C4-2B (cell line): Measurements from ENCODE around the gene GADD45B.

Experiments used
- ZFX ChIP-seq: fragments of 450-650 bp; IDR thresholded peaks from 2 replicates; pipeline ENCODE4 v1.6.1; 2017
- TF ChIP-seq, protein P1 (sequence below): fragments of 450-650 bp; conservative IDR thresholded peaks from 2 replicates; pipeline ENCODE4 v1.5.1; 2017; ENCODE audit warnings: mild to moderate bottlenecking

DNA sequence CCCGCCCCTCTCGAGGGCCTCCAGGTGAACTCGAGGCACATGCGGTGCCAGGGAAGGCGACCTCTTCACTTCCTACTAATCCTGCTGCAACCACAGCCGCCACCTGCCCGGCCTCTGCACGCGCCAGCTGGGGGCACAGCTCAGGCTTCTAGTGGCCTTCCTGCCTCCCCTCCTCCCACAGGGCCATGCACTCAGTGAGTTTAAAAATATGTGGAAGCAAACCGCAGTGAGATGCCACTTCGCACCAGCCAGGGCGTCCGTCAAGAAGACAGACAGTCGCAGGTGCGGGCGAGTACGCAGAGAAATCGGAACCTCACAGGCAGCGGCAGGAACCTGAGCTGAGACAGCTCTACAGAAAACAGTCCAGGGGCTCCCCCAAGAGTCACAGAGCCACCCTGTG, 29.5 kb upstream of the GADD45B start:
- TF ChIP-seq, protein P1, sequence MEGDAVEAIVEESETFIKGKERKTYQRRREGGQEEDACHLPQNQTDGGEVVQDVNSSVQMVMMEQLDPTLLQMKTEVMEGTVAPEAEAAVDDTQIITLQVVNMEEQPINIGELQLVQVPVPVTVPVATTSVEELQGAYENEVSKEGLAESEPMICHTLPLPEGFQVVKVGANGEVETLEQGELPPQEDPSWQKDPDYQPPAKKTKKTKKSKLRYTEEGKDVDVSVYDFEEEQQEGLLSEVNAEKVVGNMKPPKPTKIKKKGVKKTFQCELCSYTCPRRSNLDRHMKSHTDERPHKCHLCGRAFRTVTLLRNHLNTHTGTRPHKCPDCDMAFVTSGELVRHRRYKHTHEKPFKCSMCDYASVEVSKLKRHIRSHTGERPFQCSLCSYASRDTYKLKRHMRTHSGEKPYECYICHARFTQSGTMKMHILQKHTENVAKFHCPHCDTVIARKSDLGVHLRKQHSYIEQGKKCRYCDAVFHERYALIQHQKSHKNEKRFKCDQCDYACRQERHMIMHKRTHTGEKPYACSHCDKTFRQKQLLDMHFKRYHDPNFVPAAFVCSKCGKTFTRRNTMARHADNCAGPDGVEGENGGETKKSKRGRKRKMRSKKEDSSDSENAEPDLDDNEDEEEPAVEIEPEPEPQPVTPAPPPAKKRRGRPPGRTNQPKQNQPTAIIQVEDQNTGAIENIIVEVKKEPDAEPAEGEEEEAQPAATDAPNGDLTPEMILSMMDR = no peak
- TF ChIP-seq ZFX = no peak
